Naive thymus-derived CD8-positive, alpha-beta T cell (primary cell): ENCODE measurements around the gene APBA1. TPM values are rescaled to one million over a fixed set of nuclear protein-coding genes. Genes with fewer than 3 reads are reported as not detected.
"Not testable (repeated sequence)": the region's sequence is repeated elsewhere in the genome, so short reads cannot be mapped to it uniquely, and the experiment has no call there.

Experiments used
- ATAC-seq, 2 donors: fragments of 150-1000 bp; cut with Tn5 transposase in 1 of 2; sonication (Bioruptor Pico), chemical (Tn5 transposase) in 1 of 2; 1 replicate in 1 of 2; 2 replicates in 1 of 2; pipeline ENCODE4 v1.10.0; 2021; ENCODE audit warnings: mild to moderate bottlenecking in 2 of 2, moderate library complexity in 2 of 2
- POLR2A ChIA-PET: fragments of 350-600 bp; sonication (Branson Sonifier 250); formaldehyde crosslinking; loops from one replicate; lab custom pipeline; 2021; ENCODE audit warnings: antibody characterized with exemption; lab: Charles Lee
- DNase-seq, 10 donors: peaks; one replicate each; pipeline versions ENCODE4 v3.0.0 to v3.0.0-alpha.2; 2020 to 2022
- H3K27ac Mint-ChIP-seq, 10 donors: one replicate each; pipeline ENCODE4 v1.8.0; 2020 to 2022; ENCODE audit warnings: mild to moderate bottlenecking in 10 of 10, mixed read lengths in 10 of 10, moderate library complexity in 4 of 10, inconsistent platforms in 1 of 10
- H3K27me3 Mint-ChIP-seq, 5 donors: one replicate each; pipeline ENCODE4 v1.8.0; 2021 to 2022; ENCODE audit warnings: mixed read lengths in 5 of 5
- H3K36me3 Mint-ChIP-seq, 3 donors: one replicate each; pipeline ENCODE4 v1.8.0; 2020 to 2022; ENCODE audit warnings: mixed read lengths in 3 of 3, mild to moderate bottlenecking in 2 of 3, inconsistent platforms in 1 of 3
- H3K4me1 Mint-ChIP-seq, 4 donors: one replicate each; pipeline ENCODE4 v1.8.0; 2021 to 2022; ENCODE audit warnings: mixed read lengths in 4 of 4
- H3K4me3 Mint-ChIP-seq, 10 donors: one replicate each; pipeline ENCODE4 v1.8.0; 2020 to 2022; ENCODE audit warnings: mild to moderate bottlenecking in 10 of 10, mixed read lengths in 10 of 10, moderate library complexity in 6 of 10, inconsistent platforms in 1 of 10
- H3K9me3 Mint-ChIP-seq, 9 donors: one replicate each; pipeline ENCODE4 v1.8.0; 2020 to 2022; ENCODE audit warnings: mixed read lengths in 9 of 9, mild to moderate bottlenecking in 3 of 9, inconsistent platforms in 1 of 9, moderate library complexity in 1 of 9
- polyA plus RNA-seq, 3 donors: library from polyadenylated mRNA; unstranded; fragments of 300-500 nt; fragmentation: Illumina TruSeq; gene quantifications; one replicate each; pipeline ENCODE4 v1.2.3, GENCODE V29; 2021
- total RNA-seq, 8 experiments: library from RNA in 2 of 8; stranded (reverse) in 2 of 8; gene quantifications; one replicate each; pipeline ENCODE4 v1.2.3 and lab custom pipeline; 2021 to 2026

APBA1 gene
- total and polyA plus RNA-seq, 5 experiments from 2014 or later = 0.03 to 1.2 (median 0.49) TPM; not detected in 2

- H3K27me3 Mint-ChIP-seq = peaks cover 6 to 13% (median 11%) of the 10 kb centered on the region in 5 donors
- H3K4me3 Mint-ChIP-seq = no peak overlapping the region
- ATAC-seq = no peak
- H3K9me3 Mint-ChIP-seq = peaks cover 0 to 5% (median 0%) of the 10 kb centered on the region in 9 donors
- H3K36me3 Mint-ChIP-seq = no peaks in the 10 kb centered on the region
- DNase-seq = no peak
- peak overlapping the region in 1 of 10 donors; percentile 50 for H3K27ac Mint-ChIP-seq
- POLR2A ChIA-PET = no interaction called here
- H3K4me1 Mint-ChIP-seq = no peaks in the 10 kb centered on the region
These were observed 72.8 kb downstream of the APBA1 start for GRCh38 chr9:69599232-69599971.

GRCh38 chr9:69596906-69597305, 75.3 kb downstream of the APBA1 start:
- H3K27me3 Mint-ChIP-seq, ATAC-seq, H3K36me3 Mint-ChIP-seq, DNase-seq, H3K4me1 Mint-ChIP-seq, H3K27ac Mint-ChIP-seq, POLR2A ChIA-PET, H3K9me3 Mint-ChIP-seq, H3K4me3 Mint-ChIP-seq: not testable (repeated sequence)

- Mint-ChIP-seq H3K36me3 (no peaks in the 10 kb centered on the region), H3K9me3 (peaks cover 0 to 4% (median 0%) of the 10 kb centered on the region in 9 donors), H3K4me1 (no peaks in the 10 kb centered on the region), H3K27ac (no peak overlapping the region), H3K4me3 (no peak overlapping the region), H3K27me3 (peaks cover 0 to 19% (median 4%) of the 10 kb centered on the region in 5 donors)
- POLR2A ChIA-PET = no interaction called here
- ATAC-seq (no peak), DNase-seq (no peak)
These were observed 78.0 kb downstream of the APBA1 start for GRCh38 chr9:69594180-69594579.

- peaks cover 0 to 4% (median 0%) of the 10 kb centered on the region in 9 donors for H3K9me3 Mint-ChIP-seq
- DNase-seq (no peak), ATAC-seq (no peak)
- H3K36me3 Mint-ChIP-seq = no peaks in the 10 kb centered on the region
- H3K27me3 Mint-ChIP-seq = peaks cover 0 to 19% (median 2%) of the 10 kb centered on the region in 5 donors
- POLR2A ChIA-PET = no interaction called here
- H3K4me1 Mint-ChIP-seq = no peaks in the 10 kb centered on the region
- no peak overlapping the region for H3K27ac Mint-ChIP-seq
- no peak overlapping the region for H3K4me3 Mint-ChIP-seq
These were observed 78.4 kb downstream of the APBA1 start for GRCh38 chr9:69593756-69594155.

GRCh38 chr9:69593301-69593700, 78.9 kb downstream of the APBA1 start:
- ATAC-seq (no peak), DNase-seq (no peak)
- Mint-ChIP-seq H3K4me1 (no peaks in the 10 kb centered on the region), H3K36me3 (no peaks in the 10 kb centered on the region), H3K9me3 (peaks cover 0 to 4% (median 0%) of the 10 kb centered on the region in 9 donors), H3K4me3 (no peak overlapping the region), H3K27me3 (peaks cover 0 to 19% (median 2%) of the 10 kb centered on the region in 5 donors), H3K27ac (no peak overlapping the region)
- POLR2A ChIA-PET = no interaction called here

- ATAC-seq (no peak), DNase-seq (no peak)
- Mint-ChIP-seq H3K4me3 (no peak overlapping the region), H3K27me3 (peaks cover 0 to 28% (median 5%) of the 10 kb centered on the region in 5 donors), H3K9me3 (peaks cover 0 to 4% (median 0%) of the 10 kb centered on the region in 9 donors), H3K27ac (no peak overlapping the region), H3K4me1 (no peaks in the 10 kb centered on the region), H3K36me3 (no peaks in the 10 kb centered on the region)
- POLR2A ChIA-PET = no interaction called here
These were observed 81.9 kb downstream of the APBA1 start for GRCh38 chr9:69590266-69590665.

- no peak overlapping the region for H3K4me3 Mint-ChIP-seq
These were observed 83.0 kb downstream of the APBA1 start for GRCh38 chr9:69589156-69589555.

GRCh38 chr9:69585571-69585970, 86.6 kb downstream of the APBA1 start:
- Mint-ChIP-seq H3K4me3 (no peak overlapping the region), H3K4me1 (peaks cover 0 to 1% (median 0%) of the 10 kb centered on the region in 4 donors), H3K27ac (no peak overlapping the region), H3K27me3 (peaks cover 3 to 18% (median 7%) of the 10 kb centered on the region in 5 donors), H3K36me3 (no peaks in the 10 kb centered on the region), H3K9me3 (no peaks in the 10 kb centered on the region)
- ATAC-seq (no peak), DNase-seq (no peak)
- POLR2A ChIA-PET = no interaction called here

More at GRCh38 chr9:69589156-69589555, 83.0 kb downstream of the APBA1 start:
- POLR2A ChIA-PET = no interaction called here
- Mint-ChIP-seq H3K36me3 (no peaks in the 10 kb centered on the region), H3K27me3 (peaks cover 0 to 28% (median 5%) of the 10 kb centered on the region in 5 donors), H3K27ac (no peak overlapping the region), H3K9me3 (peaks cover 0 to 2% (median 0%) of the 10 kb centered on the region in 9 donors), H3K4me1 (no peaks in the 10 kb centered on the region)
- DNase-seq = no peak
- ATAC-seq = no peak

- H3K27ac Mint-ChIP-seq = peak overlapping the region in 1 of 10 donors; percentile 57
These were observed 87.4 kb downstream of the APBA1 start for GRCh38 chr9:69584759-69585158.

GRCh38 chr9:69583645-69584234, 88.4 kb downstream of the APBA1 start:
- POLR2A ChIA-PET = no interaction called here
- peaks cover 0 to 1% (median 0%) of the 10 kb centered on the region in 4 donors for H3K4me1 Mint-ChIP-seq
- H3K4me3 Mint-ChIP-seq = no peak overlapping the region
- DNase-seq (no peak), ATAC-seq (no peak)
- H3K27ac Mint-ChIP-seq = no peak overlapping the region
- H3K27me3 Mint-ChIP-seq = peaks cover 5 to 33% (median 10%) of the 10 kb centered on the region in 5 donors
- H3K36me3 Mint-ChIP-seq = no peaks in the 10 kb centered on the region
- no peaks in the 10 kb centered on the region for H3K9me3 Mint-ChIP-seq

More at GRCh38 chr9:69584759-69585158, 87.4 kb downstream of the APBA1 start:
- DNase-seq = no peak
- no peaks in the 10 kb centered on the region for H3K9me3 Mint-ChIP-seq
- no peaks in the 10 kb centered on the region for H3K36me3 Mint-ChIP-seq
- H3K4me3 Mint-ChIP-seq = no peak overlapping the region
- POLR2A ChIA-PET = no interaction called here
- no peak for ATAC-seq
- H3K27me3 Mint-ChIP-seq = peaks cover 4 to 25% (median 7%) of the 10 kb centered on the region in 5 donors
- H3K4me1 Mint-ChIP-seq = peaks cover 0 to 1% (median 0%) of the 10 kb centered on the region in 4 donors

- Mint-ChIP-seq H3K36me3 (no peaks in the 10 kb centered on the region), H3K9me3 (no peaks in the 10 kb centered on the region), H3K27ac (no peak overlapping the region), H3K27me3 (peaks cover 5 to 33% (median 9%) of the 10 kb centered on the region in 5 donors), H3K4me3 (no peak overlapping the region), H3K4me1 (peaks cover 0 to 1% (median 0%) of the 10 kb centered on the region in 4 donors)
- POLR2A ChIA-PET = no interaction called here
- ATAC-seq (no peak), DNase-seq (no peak)
These were observed 89.5 kb downstream of the APBA1 start for GRCh38 chr9:69582544-69583297.

- DNase-seq = no peak
- Mint-ChIP-seq H3K9me3 (no peaks in the 10 kb centered on the region), H3K4me3 (no peak overlapping the region), H3K27me3 (peaks cover 5 to 33% (median 9%) of the 10 kb centered on the region in 5 donors), H3K4me1 (peaks cover 0 to 1% (median 0%) of the 10 kb centered on the region in 4 donors), H3K27ac (no peak overlapping the region), H3K36me3 (no peaks in the 10 kb centered on the region)
- POLR2A ChIA-PET = no interaction called here
- no peak for ATAC-seq
These were observed 90.2 kb downstream of the APBA1 start for GRCh38 chr9:69582018-69582417.
